ENCODE results near the gene MBD3L1.

- TF ChIP-seq, protein P1, sequence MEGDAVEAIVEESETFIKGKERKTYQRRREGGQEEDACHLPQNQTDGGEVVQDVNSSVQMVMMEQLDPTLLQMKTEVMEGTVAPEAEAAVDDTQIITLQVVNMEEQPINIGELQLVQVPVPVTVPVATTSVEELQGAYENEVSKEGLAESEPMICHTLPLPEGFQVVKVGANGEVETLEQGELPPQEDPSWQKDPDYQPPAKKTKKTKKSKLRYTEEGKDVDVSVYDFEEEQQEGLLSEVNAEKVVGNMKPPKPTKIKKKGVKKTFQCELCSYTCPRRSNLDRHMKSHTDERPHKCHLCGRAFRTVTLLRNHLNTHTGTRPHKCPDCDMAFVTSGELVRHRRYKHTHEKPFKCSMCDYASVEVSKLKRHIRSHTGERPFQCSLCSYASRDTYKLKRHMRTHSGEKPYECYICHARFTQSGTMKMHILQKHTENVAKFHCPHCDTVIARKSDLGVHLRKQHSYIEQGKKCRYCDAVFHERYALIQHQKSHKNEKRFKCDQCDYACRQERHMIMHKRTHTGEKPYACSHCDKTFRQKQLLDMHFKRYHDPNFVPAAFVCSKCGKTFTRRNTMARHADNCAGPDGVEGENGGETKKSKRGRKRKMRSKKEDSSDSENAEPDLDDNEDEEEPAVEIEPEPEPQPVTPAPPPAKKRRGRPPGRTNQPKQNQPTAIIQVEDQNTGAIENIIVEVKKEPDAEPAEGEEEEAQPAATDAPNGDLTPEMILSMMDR (IDR thresholded peaks at IDR 0.05; ENCODE audit: low read depth, low read length) = no peak
- TF ChIP-seq EZH2phosphoT487 (IDR thresholded peaks at IDR 0.05; ENCODE audit: low read depth) = no peak
These were observed 11.9 kb upstream of the MBD3L1 start for GRCh38 chr19:8820234-8820633.
